Inferior parietal cortex (tissue), 1 donor: ENCODE results near the gene USP46.

Experiments
- DNase-seq: peaks from one replicate; pipeline ENCODE4 v3.0.0-alpha.2; 2016; ENCODE audit errors: extremely low spot score

The USP46 gene

DNA sequence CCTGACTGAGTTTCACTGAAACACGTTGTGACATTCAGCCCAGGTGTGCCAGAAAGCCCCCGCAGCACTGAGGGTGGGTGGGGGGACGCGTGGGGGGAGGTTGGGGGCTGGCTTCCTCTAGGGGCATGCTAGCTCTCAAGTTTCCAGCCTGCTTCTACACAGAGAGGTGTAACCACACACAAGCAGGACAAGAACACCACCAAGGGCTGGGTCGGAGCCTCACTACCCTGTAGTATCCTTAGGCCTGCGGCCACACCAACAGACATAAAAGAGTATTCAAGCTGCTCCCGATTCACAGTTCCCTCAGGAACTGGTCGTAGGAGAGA lies 1.8 kb downstream of the USP46 start:
- no peak for DNase-seq

DNA sequence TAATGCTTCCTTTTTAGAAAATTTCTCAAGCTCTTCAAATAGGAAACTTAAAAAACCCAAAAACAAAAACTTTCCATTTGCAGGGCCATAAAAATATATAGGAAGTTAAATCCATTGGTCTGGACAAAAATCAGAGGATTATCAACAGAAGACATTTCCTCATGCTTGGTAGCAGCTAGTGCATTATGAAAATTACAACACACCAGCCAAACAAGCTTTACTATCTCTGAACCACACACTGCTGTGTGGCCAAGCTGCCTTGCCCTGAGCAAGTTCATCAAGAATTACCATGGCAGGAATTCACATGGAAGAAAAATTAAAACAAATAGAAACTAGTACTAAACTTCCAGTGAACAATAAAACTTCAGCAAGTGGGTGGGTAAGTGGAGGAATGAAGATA lies 3.6 kb downstream of the USP46 start:
- DNase-seq = no peak

DNA sequence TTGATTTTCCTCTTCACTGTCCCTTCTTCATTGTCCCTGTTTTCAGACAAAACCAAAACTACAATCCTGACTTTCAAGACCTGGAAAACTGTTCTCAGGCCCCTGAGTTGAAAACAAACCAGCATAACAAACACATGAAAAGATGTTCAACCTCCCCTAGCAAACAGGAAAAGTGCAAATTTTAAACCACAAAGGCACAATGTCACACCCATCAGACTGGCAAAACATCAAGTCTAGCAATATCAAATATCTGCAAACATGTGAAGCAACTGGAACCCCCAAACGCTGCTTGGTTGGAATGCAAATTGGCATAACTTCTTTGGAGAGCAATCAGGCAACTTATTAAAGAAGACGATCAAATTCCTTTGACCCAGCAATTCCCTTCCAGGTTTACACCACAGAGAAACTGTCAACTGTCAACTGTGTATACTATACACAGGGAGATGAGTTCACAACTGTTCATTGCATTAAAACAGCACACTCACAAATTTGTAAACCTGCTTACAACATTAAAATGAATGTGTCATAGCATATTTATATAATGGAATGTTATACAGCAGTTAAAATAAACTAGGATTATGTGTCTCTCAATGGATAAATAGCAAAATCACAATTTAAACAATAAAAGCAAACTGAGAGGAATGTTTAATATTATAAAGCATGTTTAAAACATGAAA lies 7.0 kb downstream of the USP46 start:
- no peak for DNase-seq

DNA sequence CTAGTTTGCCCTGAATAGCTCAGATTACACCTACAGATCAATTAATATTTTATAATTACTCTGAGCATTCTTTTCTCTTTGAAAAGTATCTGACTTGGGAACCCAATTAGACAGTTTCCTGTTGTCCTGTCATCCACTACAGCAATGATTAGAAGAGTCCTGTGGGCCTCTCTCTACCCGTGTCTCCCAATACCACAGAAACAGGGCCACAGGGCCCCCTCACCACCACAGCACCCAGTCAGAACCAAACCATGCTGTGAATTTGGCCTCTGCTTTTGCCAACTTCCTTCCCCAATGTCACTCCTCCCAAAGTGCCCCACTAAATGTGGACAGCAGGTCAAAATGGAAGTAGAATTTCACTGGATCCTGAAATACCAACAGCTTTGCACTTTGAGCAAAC lies 10.3 kb downstream of the USP46 start:
- no peak for DNase-seq

DNA sequence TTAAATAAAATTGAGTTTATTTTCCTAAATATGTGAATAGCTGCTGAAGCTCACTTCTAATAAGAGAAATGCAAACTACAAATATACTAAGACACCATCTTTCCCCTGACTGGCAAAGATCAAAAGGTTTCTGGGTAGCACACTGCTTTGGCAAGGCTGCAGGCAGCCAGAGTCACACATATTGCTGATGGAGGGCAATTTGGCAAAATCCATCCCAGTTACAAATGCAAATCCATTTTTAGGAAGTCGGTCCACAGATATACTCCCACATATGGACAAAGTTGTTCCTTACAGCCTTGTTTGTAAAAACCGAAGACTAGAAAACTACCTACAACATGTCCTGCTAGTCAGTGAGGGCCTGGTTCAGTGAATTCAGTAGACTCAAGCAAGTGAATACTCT lies 12.4 kb downstream of the USP46 start:
- no peak for DNase-seq

DNA sequence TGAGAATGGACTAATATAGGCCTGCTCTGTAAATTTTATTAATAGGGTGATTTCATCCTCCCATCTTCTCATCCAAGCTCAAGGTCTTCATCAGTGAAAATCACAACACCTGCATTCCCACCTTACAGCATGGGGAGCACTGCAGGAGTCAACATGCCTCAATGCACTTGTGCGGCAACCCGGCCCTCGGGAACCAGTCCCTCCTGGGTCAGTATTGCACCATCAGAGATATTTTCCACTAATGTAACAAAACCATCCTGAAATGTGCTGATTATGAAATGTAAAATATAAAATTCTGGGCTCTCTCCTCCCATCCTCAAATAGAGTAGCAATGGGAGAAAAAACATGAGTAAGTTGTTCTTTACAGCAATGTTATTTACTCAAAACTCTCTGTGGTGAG lies 13.0 kb downstream of the USP46 start:
- DNase-seq = no peak

DNA sequence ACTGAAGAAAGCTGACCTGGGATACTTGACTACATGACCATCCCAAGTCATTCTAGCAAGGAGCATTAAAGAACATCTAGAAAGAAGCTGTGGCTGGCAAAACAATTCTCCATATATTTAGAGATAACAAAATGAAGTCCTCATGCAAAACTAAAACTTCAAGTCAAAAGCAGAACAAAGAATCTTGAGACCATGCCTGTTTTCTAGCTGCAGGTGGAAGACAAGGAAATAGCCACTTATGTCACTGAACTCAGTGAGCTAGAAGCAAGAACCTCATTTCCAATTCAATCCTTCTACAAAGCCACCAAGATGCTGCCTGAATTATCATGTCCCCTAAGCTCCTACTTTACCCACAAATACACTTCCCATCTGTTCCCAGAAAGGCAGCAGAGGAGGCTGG lies 13.8 kb downstream of the USP46 start:
- DNase-seq = no peak

DNA sequence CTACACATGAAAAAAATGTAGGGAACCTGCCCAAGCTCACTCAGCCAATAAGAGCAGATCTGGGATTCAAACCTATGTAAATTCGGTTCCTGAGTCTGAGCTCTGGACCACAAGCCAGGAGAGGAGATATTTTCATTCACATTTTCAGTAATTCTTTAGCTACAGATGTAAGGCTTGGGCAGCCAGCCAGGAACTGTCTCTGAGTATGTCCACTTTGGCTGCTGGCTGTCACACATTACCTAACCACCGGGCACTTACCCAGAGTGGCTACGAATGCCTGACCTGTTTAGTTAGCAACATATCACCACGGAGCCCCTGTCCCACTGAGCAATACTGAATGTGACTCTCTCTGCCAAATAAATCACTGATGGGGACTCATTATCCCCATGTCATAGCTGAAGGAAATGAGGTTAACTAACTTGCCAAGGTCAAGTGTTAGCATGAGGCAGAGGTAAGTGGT lies 15.3 kb downstream of the USP46 start:
- peak; percentile 49 for DNase-seq

DNA sequence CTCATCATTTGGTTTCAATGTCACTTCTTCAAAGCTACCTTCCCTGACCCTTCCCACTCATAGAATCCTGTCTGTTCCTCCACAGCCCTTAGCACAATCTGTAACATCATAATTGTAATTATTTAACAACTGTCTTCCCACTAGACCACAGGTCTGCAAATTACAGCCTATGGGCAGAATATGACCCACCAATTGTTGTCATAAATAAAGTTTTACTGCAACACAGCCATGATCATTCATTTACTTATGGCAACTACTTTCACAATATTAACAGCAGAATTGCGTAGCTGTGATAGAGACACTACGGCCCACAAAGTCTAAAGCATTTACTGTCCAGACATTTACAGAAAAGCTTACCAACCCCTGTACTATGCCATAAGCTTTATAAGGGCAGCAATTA lies 15.9 kb downstream of the USP46 start:
- no peak for DNase-seq

DNA sequence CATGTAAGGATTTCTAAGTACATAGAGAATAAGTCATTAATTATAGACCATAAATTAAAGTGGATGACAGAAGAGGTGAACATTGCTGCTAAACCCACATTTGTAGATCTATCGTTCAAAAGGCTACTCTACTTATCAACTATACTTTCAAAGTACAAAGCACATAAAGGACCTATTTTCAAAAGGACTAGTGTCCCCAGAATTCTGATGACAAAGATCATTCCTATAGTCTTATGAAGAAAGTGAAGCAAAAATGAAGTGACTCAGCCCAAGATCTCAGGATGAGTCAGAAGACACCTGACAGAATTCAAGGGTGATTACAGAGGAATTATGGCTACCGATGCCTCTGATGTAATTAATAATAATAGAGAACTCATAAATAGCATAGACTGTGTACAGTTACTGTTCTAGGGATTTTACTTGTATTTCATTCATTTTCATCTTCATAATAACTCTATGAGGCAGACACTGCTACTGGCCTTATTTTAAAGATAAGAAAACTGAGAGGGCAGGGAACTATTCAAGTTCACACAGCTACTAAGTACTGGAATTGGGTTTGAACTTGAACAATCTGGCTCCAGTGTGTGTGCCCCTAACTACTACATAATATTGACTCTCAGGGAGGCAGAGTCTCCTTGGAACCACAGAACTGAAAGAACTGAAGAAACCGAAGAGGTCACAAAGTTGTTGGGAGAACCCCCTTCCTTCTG lies 17.1 kb downstream of the USP46 start:
- DNase-seq = no peak

DNA sequence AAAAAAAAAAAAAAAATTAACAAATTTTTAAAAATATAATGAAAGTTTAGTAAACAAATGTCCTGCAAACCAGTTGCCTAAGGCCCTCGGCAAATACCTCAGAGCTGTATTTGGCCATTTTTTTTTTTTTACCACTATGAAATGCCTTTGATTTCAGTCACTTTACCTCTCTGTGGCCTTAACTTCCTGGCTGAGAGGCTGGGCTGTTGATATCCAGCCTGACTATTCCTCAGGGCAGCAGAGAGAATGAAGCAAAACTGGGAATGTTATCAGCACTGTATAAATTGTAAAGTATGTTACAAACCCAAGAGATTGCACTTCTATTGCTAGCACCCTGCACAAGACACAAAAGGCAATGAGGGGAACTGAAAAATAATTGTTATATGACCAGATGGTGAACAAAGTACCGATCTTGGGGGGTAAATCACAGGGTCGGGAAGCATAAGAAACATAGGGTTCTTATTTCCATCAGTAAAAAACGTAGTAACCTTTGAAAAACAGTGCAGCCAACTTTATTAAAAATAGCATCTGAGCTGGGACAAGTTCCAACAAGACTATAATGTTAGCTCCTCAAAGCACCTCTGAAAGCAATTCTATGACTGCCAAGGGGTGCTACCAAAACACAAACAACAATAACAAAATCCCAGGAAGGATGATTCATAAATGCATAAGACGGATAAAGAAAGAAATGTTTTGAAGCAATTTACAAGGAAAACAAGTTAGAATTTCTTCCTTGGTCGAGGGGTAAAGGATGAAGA lies 18.1 kb downstream of the USP46 start:
- no peak for DNase-seq

DNA sequence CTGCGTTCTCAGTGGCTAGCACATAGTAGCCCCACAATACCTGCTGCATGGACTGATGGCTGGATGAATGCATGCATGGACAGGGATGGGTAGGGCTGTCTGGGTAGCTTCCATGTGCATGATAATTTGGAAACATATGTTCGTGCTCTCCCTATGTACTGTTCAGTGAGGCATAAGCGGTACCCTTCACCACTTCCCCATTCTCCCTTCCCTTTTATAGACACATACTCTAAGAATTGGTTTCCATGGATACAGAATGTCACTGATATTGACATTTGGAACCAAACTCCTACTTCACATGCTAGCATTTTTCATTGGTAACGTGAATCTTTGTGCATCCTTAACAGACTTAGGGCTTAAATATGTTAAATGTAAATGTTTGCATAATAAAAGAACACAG lies 20.4 kb downstream of the USP46 start:
- DNase-seq = no peak

DNA sequence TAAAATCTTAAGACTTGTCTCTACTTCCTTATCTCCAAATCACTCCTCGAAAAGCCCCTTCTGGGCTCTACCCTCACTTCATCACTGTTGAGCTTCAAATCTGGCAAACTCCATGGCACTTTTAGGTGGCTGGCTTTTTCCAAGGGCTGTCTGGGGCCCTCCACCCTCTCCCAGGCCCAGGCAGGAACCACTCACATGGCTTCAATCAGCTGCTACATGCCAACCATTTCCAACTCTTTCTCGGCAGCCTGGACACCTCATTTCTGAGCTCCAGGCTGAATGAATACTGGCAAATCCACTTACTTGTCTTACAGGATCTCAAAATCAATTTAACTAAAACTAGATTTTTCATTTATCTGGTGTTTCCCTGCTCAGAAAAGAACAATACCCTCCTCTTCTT lies 22.0 kb downstream of the USP46 start:
- DNase-seq = no peak

DNA sequence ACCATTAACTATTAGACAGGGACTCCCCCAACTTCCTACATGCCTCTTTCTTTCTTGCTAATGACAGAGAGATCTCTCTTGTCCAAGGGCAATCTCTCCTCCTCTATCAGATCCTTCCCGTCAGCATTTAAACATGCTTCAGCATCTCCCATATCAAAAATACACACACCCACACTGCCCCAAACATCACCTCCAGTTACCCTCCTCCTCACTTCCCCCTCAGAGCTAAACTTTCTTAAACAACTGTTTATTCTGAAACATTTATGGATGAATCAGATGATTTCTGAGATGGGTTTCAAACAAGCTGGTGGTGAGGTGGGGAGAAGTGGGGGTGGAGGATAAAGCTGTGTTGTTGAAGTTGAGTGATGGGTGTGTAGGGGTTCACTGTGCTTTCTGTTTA lies 23.5 kb downstream of the USP46 start:
- DNase-seq = no peak

DNA sequence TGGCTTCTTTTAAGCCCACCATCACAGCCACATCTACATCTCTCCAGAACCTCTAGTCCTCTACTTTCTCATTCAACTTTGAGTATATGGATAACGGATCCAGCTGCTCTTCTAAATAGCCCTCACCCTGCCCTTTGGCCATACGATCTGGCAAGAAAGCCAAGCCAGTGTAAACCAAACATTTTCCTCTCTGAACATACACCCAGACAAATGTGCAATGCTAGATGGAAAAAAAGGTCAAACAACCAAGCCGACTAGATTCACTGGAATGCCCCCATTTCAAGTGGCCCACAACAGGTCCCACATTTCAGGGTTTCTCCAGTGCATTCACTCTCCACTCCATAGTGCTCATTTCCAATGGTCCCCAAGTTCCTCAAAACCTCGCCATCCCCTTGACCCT lies 24.0 kb downstream of the USP46 start:
- no peak for DNase-seq

DNA sequence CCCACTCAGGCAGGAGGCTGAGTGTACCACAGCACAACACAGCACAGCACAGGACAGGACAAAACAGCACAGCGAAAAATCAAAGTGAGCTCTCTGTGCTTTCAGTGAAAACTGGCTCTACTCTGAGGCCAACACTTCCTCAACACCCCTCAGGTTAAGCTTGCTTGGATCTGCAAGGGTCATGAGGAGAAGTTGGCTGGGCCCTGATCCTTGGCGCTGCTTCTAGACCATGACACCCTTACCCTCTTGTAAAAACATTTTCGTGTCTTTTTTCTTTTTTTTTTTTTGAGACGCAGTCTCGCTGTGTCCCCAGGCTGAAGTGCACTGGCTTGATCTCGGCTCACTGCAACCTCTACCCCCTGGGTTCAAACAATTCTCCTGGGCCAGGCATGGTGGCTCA lies 25.3 kb downstream of the USP46 start:
- DNase-seq = no peak

DNA sequence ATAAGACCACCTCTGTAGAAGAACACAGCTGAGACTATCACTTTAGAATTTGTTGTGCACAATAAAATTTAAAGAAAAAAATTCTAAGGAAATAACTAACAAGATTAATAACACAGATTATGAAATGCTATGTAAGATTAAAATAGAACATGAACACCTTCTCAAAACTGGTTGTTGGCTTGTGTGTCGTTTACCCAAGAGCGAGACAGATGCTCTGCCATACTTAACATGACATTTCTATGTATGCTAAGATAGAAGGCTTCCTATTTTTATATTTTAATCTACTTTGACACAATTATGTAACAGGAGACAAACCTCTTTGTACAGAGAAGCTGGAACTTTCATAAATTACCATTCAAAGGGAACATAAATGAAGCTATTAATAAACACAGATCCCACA lies 30.1 kb downstream of the USP46 start:
- no peak for DNase-seq

DNA sequence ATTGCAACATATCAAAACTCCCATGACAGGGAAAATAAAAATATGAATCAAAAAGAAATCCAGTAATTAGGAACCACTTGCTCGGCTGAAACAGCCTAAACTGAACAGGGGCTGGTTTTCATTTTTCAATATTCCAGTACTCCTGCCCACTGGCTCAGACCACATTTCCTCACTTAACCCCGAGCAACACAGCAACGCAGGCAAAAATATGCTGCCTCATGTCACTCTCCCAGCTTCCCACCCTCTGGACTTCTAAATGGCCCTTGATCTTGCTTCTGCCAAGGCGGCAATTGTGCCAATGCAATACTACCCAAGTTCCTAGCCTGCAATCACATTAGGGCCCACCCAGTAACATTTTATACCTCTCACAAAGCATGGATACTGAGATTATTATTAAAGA lies 30.6 kb downstream of the USP46 start:
- no peak for DNase-seq

DNA sequence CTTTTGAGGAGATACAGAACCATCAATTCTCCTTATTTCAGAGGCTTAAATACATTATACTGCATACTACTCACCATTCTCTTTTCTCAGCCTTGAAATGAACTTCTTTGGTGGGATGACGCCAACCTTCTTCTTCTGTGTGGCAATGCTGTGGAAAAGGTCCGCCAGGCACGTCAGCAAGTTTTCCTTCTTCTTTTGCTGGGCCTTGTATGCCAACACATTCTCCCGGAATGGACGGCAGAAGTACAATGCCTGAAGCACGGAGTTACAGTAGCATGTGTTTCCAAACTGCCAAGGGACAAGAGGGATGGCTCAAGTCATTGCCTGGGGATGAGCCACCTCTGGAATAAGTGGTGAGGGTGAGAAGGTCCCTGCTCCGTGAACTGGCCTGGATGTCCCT lies 31.2 kb downstream of the USP46 start:
- no peak for DNase-seq

DNA sequence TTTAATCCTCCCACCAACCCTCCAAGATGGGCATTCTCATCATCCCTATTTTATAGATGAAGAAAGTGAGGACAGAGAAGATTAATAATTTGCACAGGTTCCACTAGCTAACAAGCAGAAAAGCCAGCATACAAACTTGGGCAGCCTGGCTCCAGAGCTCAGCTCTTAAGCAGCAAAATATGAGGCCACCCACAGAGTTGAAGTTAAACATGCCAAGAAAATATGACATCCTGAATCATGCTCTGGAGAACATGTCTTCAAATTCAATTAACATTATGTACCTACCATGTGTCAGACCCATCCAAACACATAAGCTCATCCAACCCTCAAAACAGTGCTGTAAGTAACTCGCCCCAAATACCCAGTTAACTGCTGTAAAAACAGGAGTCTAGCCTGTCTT lies 33.9 kb downstream of the USP46 start:
- no peak for DNase-seq

DNA sequence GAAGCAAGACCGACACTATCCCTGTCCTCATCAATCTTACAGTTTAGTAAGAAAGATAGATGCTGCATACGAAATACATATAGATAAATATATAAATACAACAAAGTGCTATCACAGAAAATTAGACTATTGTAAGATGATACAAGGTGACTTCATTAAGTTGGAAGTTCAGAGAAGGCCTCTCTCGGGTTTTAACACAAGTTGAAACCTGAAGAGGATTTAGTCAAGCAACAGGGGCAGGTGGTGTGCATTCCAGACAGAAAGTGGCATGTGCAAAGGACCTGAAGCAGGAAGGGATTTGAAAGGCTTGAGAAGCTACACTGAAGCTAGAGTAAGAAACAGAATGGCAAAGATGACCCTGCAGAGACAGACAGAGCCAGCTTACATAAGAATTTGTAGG lies 36.5 kb downstream of the USP46 start:
- no peak for DNase-seq

DNA sequence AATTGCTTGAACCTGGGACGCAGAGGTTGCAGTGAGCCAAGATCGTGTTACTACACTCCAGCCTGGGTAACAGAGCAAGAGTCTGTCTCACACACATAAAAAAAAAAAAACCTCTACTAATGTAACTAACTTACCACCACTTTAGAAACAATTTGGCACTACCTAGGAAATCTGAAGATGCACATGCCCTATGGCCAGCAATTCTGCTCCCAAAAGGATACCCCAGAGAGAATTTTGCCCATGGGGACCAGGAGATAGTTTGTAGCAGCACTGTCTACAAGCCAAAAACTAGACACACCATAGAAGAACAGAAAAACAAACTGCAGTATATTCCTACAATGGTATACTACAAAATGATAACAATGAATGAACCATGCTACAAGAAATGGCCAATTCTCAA lies 37.5 kb downstream of the USP46 start:
- DNase-seq = no peak

DNA sequence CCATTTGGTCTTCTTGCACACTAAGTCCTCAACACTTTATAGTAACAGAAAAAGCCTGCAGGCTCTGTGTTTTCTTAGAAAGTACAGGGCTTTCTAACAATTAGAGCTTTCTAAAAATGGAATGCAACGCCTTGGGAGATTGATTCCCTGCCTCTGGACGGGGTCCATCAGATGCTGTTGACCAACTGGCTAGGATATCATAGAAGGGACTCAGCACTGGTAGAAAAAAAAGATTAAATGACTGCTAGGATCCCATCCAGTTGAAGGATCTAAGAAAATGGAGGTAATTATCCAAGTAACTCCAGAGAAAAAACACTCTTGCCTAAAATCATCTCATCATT lies 39.5 kb downstream of the USP46 start:
- DNase-seq = no peak
